ENCODE results near the gene CAPSL.

GRCh38 chr5:35971186-35971877 is 32.9 kb upstream of the CAPSL start:
- TF ChIP-seq CTCF (IDR thresholded peaks at IDR 0.05) (no peak), POLR2A (IDR thresholded peaks at IDR 0.05) (no peak), POLR2AphosphoS5 (IDR thresholded peaks at IDR 0.05) (no peak), EP300 (IDR thresholded peaks at IDR 0.05) (no peak)
